ENCODE results near the gene MRTFA. TPM values are rescaled to one million over a fixed set of nuclear protein-coding genes. Genes with fewer than 3 reads are reported as not detected.

The MRTFA gene
- polyA plus RNA-seq, 1 experiment: 8.9 TPM

DNA sequence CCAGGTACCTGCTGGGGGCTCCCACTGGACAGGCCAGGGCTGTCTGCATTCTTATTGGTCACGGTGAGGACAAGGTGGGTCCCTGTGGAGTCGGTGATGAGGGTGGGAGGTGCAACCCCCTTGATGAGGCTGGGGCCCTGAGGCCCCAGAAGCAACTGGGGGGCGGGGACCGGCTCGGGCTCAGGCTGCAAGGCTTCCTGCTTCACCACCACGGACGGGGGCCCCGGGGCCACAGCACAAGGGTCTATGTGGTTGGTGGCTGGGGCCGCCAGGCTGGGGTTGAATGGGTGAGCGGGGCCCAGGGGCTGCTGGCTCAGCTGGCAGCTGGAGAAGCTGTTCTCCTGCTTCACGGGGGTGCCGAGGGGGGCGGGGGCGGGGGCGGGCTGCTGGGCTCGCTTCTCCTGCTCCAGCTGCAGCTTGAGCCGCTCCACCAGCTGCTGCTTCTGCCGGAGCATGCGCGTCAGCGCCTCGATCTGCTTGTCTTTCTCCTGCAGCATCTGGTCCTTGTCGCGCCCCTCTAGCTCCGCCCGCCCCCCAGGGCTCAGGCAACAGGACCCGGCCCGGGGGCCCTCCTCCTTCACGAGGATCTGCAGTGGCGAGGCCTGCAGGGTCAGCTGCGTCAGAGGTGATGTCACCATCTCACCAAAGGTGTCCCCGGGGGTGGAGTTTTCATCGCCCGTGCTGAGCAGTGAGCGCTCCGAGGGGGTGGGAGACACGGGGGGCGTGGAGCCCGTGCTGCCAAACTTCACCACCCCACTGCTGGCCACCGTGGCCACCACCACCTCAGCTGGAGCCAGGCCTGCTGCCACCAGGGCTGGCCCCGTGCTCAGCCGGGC, 217.9 kb downstream of the MRTFA start:
- Histone ChIP-seq H3K36me3 (ENCODE audit: control insufficient read depth, insufficient read depth, low read length) (peaks cover 69% of the 10 kb centered on the region), H3K4me3 (ENCODE audit: low read depth, low read length) (no peak overlapping the region), H3K27me3 (ENCODE audit: control insufficient read depth, insufficient read depth, low read length) (no peaks in the 10 kb centered on the region)
- no peak for DNase-seq (ENCODE audit: low read depth)
- POLR2A ChIA-PET: no interaction called here
- CTCF ChIA-PET: interaction anchor here (0.7 to 1.3 kb wide), 2 partner anchors 19 to 364 kb away, joined by 3 read pairs; no protein-coding TSS in a partner anchor
- TF ChIP-seq, protein P1, sequence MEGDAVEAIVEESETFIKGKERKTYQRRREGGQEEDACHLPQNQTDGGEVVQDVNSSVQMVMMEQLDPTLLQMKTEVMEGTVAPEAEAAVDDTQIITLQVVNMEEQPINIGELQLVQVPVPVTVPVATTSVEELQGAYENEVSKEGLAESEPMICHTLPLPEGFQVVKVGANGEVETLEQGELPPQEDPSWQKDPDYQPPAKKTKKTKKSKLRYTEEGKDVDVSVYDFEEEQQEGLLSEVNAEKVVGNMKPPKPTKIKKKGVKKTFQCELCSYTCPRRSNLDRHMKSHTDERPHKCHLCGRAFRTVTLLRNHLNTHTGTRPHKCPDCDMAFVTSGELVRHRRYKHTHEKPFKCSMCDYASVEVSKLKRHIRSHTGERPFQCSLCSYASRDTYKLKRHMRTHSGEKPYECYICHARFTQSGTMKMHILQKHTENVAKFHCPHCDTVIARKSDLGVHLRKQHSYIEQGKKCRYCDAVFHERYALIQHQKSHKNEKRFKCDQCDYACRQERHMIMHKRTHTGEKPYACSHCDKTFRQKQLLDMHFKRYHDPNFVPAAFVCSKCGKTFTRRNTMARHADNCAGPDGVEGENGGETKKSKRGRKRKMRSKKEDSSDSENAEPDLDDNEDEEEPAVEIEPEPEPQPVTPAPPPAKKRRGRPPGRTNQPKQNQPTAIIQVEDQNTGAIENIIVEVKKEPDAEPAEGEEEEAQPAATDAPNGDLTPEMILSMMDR (IDR thresholded peaks at IDR 0.05; ENCODE audit: insufficient read depth, low read depth, low read length): no peak

DNA sequence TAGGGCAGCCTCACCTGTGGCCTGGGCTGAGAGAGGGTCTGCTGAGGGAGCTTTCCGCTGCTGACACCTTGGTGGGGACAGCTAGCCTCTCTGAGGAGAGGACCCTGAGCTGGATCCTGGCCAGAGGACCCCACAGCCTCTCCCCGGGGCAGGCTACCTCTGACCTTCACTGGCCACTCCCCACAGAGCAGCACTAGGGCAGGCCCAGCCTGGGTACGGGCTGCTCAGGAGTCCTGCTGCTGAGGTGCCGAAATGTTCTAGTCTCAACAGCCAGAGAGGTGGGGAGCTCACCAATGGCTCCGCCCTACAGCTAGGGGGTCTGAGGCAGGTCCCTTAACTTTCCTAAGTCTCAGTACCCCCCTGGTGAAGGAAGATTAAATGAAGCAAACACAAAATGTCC, 218.6 kb downstream of the MRTFA start:
- ChIA-PET CTCF (interaction anchor here (1.3 kb wide), 1 partner anchor 19 kb away, joined by 3 read pairs; no protein-coding TSS in a partner anchor), POLR2A (no interaction called here)
- no peak for DNase-seq (ENCODE audit: low read depth)
- H3K27me3 ChIP-seq (ENCODE audit: control insufficient read depth, insufficient read depth, low read length): no peaks in the 10 kb centered on the region
- H3K36me3 ChIP-seq (ENCODE audit: control insufficient read depth, insufficient read depth, low read length): peaks cover 65% of the 10 kb centered on the region
- TF ChIP-seq, protein P1 (IDR thresholded peaks at IDR 0.05; ENCODE audit: insufficient read depth, low read depth, low read length): no peak
- H3K4me3 ChIP-seq (ENCODE audit: low read depth, low read length): no peak overlapping the region

DNA sequence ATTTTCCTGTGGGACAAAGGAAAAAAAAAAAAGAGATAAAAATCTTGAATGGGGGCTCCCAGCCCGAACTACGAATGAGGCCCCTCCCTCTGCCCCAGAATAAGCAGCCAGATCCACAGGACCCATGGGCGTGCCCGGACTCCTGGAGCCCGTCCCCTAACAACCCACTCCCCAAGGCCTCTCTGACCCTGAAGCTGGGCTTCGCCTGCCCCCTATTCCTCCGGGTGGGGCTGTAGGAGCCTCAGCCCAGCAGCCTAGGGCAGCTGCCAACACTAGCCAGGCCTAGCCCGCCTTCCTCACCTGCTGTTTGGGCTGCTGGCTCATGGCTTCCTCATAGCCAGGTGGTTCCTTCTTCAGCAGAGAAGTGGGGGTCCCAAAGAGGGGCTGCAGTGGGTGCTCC, 219.5 kb downstream of the MRTFA start:
- TF ChIP-seq, protein P1 (IDR thresholded peaks at IDR 0.05; ENCODE audit: insufficient read depth, low read depth, low read length): no peak
- no peak for DNase-seq (ENCODE audit: low read depth)
- H3K27me3 ChIP-seq (ENCODE audit: control insufficient read depth, insufficient read depth, low read length): no peaks in the 10 kb centered on the region
- peaks cover 58% of the 10 kb centered on the region for H3K36me3 ChIP-seq (ENCODE audit: control insufficient read depth, insufficient read depth, low read length)
- no peak overlapping the region for H3K4me3 ChIP-seq (ENCODE audit: low read depth, low read length)
- ChIA-PET POLR2A (no interaction called here), CTCF (no interaction called here)

GRCh38 chr22:40416636-40417035, 219.9 kb downstream of the MRTFA start:
- TF ChIP-seq, protein P1 (IDR thresholded peaks at IDR 0.05; ENCODE audit: insufficient read depth, low read depth, low read length): no peak
- no peaks in the 10 kb centered on the region for H3K27me3 ChIP-seq (ENCODE audit: control insufficient read depth, insufficient read depth, low read length)
- POLR2A ChIA-PET: no interaction called here
- H3K4me3 ChIP-seq (ENCODE audit: low read depth, low read length): no peak overlapping the region
- CTCF ChIA-PET: no interaction called here
- H3K36me3 ChIP-seq (ENCODE audit: control insufficient read depth, insufficient read depth, low read length): peaks cover 54% of the 10 kb centered on the region
- DNase-seq (ENCODE audit: low read depth): no peak

- Histone ChIP-seq H3K36me3 (ENCODE audit: control insufficient read depth, insufficient read depth, low read length) (peaks cover 55% of the 10 kb centered on the region), H3K27me3 (ENCODE audit: control insufficient read depth, insufficient read depth, low read length) (no peaks in the 10 kb centered on the region), H3K4me3 (ENCODE audit: low read depth, low read length) (no peak overlapping the region)
- TF ChIP-seq, protein P1 (IDR thresholded peaks at IDR 0.05; ENCODE audit: insufficient read depth, low read depth, low read length): no peak
- CTCF ChIA-PET: no interaction called here
- no peak for DNase-seq (ENCODE audit: low read depth)
- POLR2A ChIA-PET: no interaction called here
These were observed 220.3 kb downstream of the MRTFA start for GRCh38 chr22:40416267-40416570.
